ENCODE measurements around the gene FILIP1L. TPM values are rescaled to one million over a fixed set of nuclear protein-coding genes. Genes with fewer than 3 reads are reported as not detected.

FILIP1L gene
- total RNA-seq (2014; rRNA removed; shearing (Covaris generic)) (not detected in 2 replicates), total RNA-seq (2022) (not detected in 2 replicates), Bru-seq, nascent RNA (percentile 4 among the genes with signal in this experiment), BruChase-seq, experiment 1, labeled RNA remaining after a 6-hour chase (percentile 2 among the genes with signal in this experiment), BruChase-seq, experiment 2, labeled RNA remaining after a 2-hour chase (percentile 3 among the genes with signal in this experiment)
- long read RNA-seq, partial matches to known transcripts = 0 of 181 reads
- long read RNA-seq, other reads (novel, unspliced or antisense) = 181 of 181 reads

- TF ChIP-seq EZH2phosphoT487 (IDR thresholded peaks at IDR 0.05; ENCODE audit: borderline replicate concordance, low read depth, low read length) (no peak), CTCF (conservative IDR thresholded peaks at IDR 0.05; ENCODE audit: low read length) (no peak)
- Histone ChIP-seq H3K4me2 (ENCODE audit: low read length) (no peak within 1 kb of the TSS), H3K9me3 (ENCODE audit: low read length) (no peaks in the 10 kb centered on the region), H3K27ac (ENCODE audit: low read depth, low read length, poor library complexity, severe bottlenecking) (no peak within 1 kb of the TSS), H4K20me1 (ENCODE audit: insufficient read depth, low read length) (no peaks in the 10 kb centered on the region; the same call in 1 of the 2 replicates), H3K36me3 (ENCODE audit: insufficient read depth, low read length) (no peaks in the 10 kb centered on the region), H3K9me2 (ENCODE audit: insufficient read depth, low read length) (no peaks in the 10 kb centered on the region), H3K4me3 (ENCODE audit: low read depth, low read length, poor library complexity, severe bottlenecking) (no peak within 1 kb of the TSS), H3K79me2 (ENCODE audit: insufficient read depth, low read depth, low read length) (no peaks in the 10 kb centered on the region), H3K4me1 (ENCODE audit: insufficient read depth, low read length, poor library complexity, severe bottlenecking) (no peaks in the 10 kb centered on the region), H2AFZ (ENCODE audit: low read length) (no peak within 1 kb of the TSS)
- BruUV-seq (replicated peaks) = no TSS peak
- intact Hi-C loops (cut with micrococcal nuclease; ENCODE audit: unreplicated experiment) = no loop called here
- ChIA-PET CTCF (ENCODE audit: unreplicated experiment) (no interaction called here), POLR2A (interaction anchor here (1.0 to 1.6 kb wide), 2 partner anchors 8 to 29 kb away, joined by 5 read pairs; no protein-coding TSS in a partner anchor)
- DNase-seq (ENCODE audit: low spot score) = no peak
Observed at GRCh38 chr3:100114413-100115030, at the start of gene FILIP1L. FILIP1L (minus strand) TSS chr3:100114501.

GRCh38 chr3:100163787-100164186 is 49.5 kb upstream of the FILIP1L start:
- Histone ChIP-seq H3K4me2 (ENCODE audit: low read length) (no peak overlapping the region), H3K9me2 (ENCODE audit: insufficient read depth, low read length) (no peaks in the 10 kb centered on the region), H3K4me1 (ENCODE audit: insufficient read depth, low read length, poor library complexity, severe bottlenecking) (no peaks in the 10 kb centered on the region), H4K20me1 (ENCODE audit: insufficient read depth, low read length) (no peaks in the 10 kb centered on the region), H3K36me3 (ENCODE audit: insufficient read depth, low read length) (no peaks in the 10 kb centered on the region), H3K4me3 (ENCODE audit: low read depth, low read length, poor library complexity, severe bottlenecking) (no peak overlapping the region), H2AFZ (ENCODE audit: low read length) (no peak overlapping the region), H3K27ac (ENCODE audit: low read depth, low read length, poor library complexity, severe bottlenecking) (no peak overlapping the region), H3K9me3 (ENCODE audit: low read length) (no peaks in the 10 kb centered on the region), H3K79me2 (ENCODE audit: insufficient read depth, low read depth, low read length) (no peaks in the 10 kb centered on the region)
- BruUV-seq (replicated peaks) = no TSS peak
- TF ChIP-seq EZH2phosphoT487 (IDR thresholded peaks at IDR 0.05; ENCODE audit: borderline replicate concordance, low read depth, low read length) (no peak), CTCF (conservative IDR thresholded peaks at IDR 0.05; ENCODE audit: low read length) (no peak)
- intact Hi-C loops (cut with micrococcal nuclease; ENCODE audit: unreplicated experiment) = no loop called here
- POLR2A ChIA-PET = interaction anchor here (0.8 to 1.4 kb wide), 3 partner anchors 21 to 105 kb away, joined by 3 to 6 read pairs (median 4); no protein-coding TSS in a partner anchor
- CTCF ChIA-PET (ENCODE audit: unreplicated experiment) = no interaction called here
- DNase-seq (ENCODE audit: low spot score) = no peak

GRCh38 chr3:100160521-100160920 is 46.2 kb upstream of the FILIP1L start:
- BruUV-seq (replicated peaks) = no TSS peak
- POLR2A ChIA-PET = interaction anchor here (0.8 kb wide), 1 partner anchor 29 kb away, joined by 3 read pairs; no protein-coding TSS in a partner anchor
- no peak overlapping the region for H3K4me3 ChIP-seq (ENCODE audit: low read depth, low read length, poor library complexity, severe bottlenecking)
- H2AFZ ChIP-seq (ENCODE audit: low read length) = no peak overlapping the region
- H3K27ac ChIP-seq (ENCODE audit: low read depth, low read length, poor library complexity, severe bottlenecking) = no peak overlapping the region
- DNase-seq (ENCODE audit: low spot score) = no peak
- H3K36me3 ChIP-seq (ENCODE audit: insufficient read depth, low read length) = peaks cover 6% of the 10 kb centered on the region; the same call in 1 of the 2 replicates
- H3K4me1 ChIP-seq (ENCODE audit: insufficient read depth, low read length, poor library complexity, severe bottlenecking) = no peaks in the 10 kb centered on the region
- 0 out of 2 replicates have a peak, but pooled peaks cover 3% of the 10 kb centered on the region for H3K9me2 ChIP-seq (ENCODE audit: insufficient read depth, low read length)
- TF ChIP-seq CTCF (conservative IDR thresholded peaks at IDR 0.05; ENCODE audit: low read length) (no peak), EZH2phosphoT487 (IDR thresholded peaks at IDR 0.05; ENCODE audit: borderline replicate concordance, low read depth, low read length) (no peak)
- H3K9me3 ChIP-seq (ENCODE audit: low read length) = peaks cover 4% of the 10 kb centered on the region; the same call in 1 of the 2 replicates
- CTCF ChIA-PET (ENCODE audit: unreplicated experiment) = no interaction called here
- no peaks in the 10 kb centered on the region for H3K79me2 ChIP-seq (ENCODE audit: insufficient read depth, low read depth, low read length)
- no peak overlapping the region for H3K4me2 ChIP-seq (ENCODE audit: low read length)
- intact Hi-C loops (cut with micrococcal nuclease; ENCODE audit: unreplicated experiment) = no loop called here
- H4K20me1 ChIP-seq (ENCODE audit: insufficient read depth, low read length) = no peaks in the 10 kb centered on the region
